Keratinocyte (primary cell): ENCODE measurements around the gene SRF.

ENCODE experiments used
- CTCF ChIP-seq, 3 experiments: IDR thresholded peaks in 1 of 3; conservative IDR thresholded peaks in 1 of 3; optimal IDR thresholded peaks in 1 of 3; 2 replicates in 2 of 3; 3 replicates in 1 of 3; pipeline versions ENCODE3 to v1.5.1; 2011; ENCODE audit warnings: low read length in 3 of 3, mild to moderate bottlenecking in 3 of 3, moderate library complexity in 2 of 3, control low read depth in 1 of 3, inconsistent platforms in 1 of 3; ENCODE audit not compliant: insufficient read depth in 2 of 3; ENCODE audit errors: extremely low read depth in 1 of 3
- EZH2 ChIP-seq: IDR thresholded peaks from one replicate; pipeline ENCODE4 v1.6.1; 2012; ENCODE audit warnings: inconsistent platforms, mild to moderate bottlenecking, low read length, moderate library complexity

- no peak for TF ChIP-seq CTCF (optimal IDR thresholded peaks at IDR 0.05 in 1 of 3, IDR thresholded peaks at IDR 0.05 in 1 of 3, conservative IDR thresholded peaks at IDR 0.05 in 1 of 3; ENCODE audit: extremely low read depth in 1 of 3, insufficient read depth in 2 of 3, low read length in 3 of 3)
- no peak for TF ChIP-seq EZH2
Measured at GRCh38 chr6:43125119-43125518, 46.0 kb upstream of the SRF start.
